Measurements from ENCODE around the gene PCNA. TPM values are rescaled to one million over a fixed set of nuclear protein-coding genes. Genes with fewer than 3 reads are reported as not detected.

The PCNA gene
- total and polyA plus RNA-seq, 2 experiments from 2014 or later = 353 to 428 TPM

GRCh38 chr20:5145365-5146098 lies 25.8 kb upstream of the PCNA start:
- peaks cover 22% of the 10 kb centered on the region for H4K20me1 ChIP-seq (replicated peaks; ENCODE audit: insufficient read depth)
- H3K27me3 Mint-ChIP-seq (ENCODE audit: insufficient read depth, low read depth, poor library complexity) = no peaks in the 10 kb centered on the region
- H3K4me1 ChIP-seq (ENCODE audit: insufficient read depth) = no peaks in the 10 kb centered on the region; the same call in 1 of the 2 replicates
- no peaks in the 10 kb centered on the region; the same call in 2 of the 3 replicates for H3K36me3 Mint-ChIP-seq (ENCODE audit: low read depth)
- no peak overlapping the region for H3K27ac ChIP-seq (ENCODE audit: low read depth)
- no peak overlapping the region for H3K27ac Mint-ChIP-seq
- ATAC-seq (no peak), DNase-seq (ENCODE audit: low spot score) (no peak)
- H3F3A ChIP-seq (replicated peaks; ENCODE audit: low read depth) = no peaks in the 10 kb centered on the region
- H3K79me2 ChIP-seq (replicated peaks; ENCODE audit: insufficient read depth) = peaks cover 88% of the 10 kb centered on the region
- H3K4me1 Mint-ChIP-seq = peaks cover 7% of the 10 kb centered on the region; the same call in 2 of the 3 replicates
- no peaks in the 10 kb centered on the region for H3K9me2 ChIP-seq (ENCODE audit: insufficient read depth)
- no peak overlapping the region for H3K4me3 ChIP-seq
- no peak overlapping the region for H3K4me2 ChIP-seq
- no peaks in the 10 kb centered on the region for H3K27me3 ChIP-seq (ENCODE audit: insufficient read depth)
- TF ChIP-seq, protein P1, sequence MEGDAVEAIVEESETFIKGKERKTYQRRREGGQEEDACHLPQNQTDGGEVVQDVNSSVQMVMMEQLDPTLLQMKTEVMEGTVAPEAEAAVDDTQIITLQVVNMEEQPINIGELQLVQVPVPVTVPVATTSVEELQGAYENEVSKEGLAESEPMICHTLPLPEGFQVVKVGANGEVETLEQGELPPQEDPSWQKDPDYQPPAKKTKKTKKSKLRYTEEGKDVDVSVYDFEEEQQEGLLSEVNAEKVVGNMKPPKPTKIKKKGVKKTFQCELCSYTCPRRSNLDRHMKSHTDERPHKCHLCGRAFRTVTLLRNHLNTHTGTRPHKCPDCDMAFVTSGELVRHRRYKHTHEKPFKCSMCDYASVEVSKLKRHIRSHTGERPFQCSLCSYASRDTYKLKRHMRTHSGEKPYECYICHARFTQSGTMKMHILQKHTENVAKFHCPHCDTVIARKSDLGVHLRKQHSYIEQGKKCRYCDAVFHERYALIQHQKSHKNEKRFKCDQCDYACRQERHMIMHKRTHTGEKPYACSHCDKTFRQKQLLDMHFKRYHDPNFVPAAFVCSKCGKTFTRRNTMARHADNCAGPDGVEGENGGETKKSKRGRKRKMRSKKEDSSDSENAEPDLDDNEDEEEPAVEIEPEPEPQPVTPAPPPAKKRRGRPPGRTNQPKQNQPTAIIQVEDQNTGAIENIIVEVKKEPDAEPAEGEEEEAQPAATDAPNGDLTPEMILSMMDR (conservative IDR thresholded peaks at IDR 0.05; ENCODE audit: low read depth in 2 of 2) = no peak
- no peak for TF ChIP-seq POLR2AphosphoS5 (IDR thresholded peaks at IDR 0.05; ENCODE audit: low read depth)
- TF ChIP-seq ZNF114 (CRISPR knock-in tag; IDR thresholded peaks at IDR 0.05) = no peak
- no peak for TF ChIP-seq REST (IDR thresholded peaks at IDR 0.05; ENCODE audit: unreplicated experiment)
- no peak for TF ChIP-seq STAT1 (IDR thresholded peaks at IDR 0.05; ENCODE audit: unreplicated experiment)
- TF ChIP-seq ZNF331 (CRISPR knock-in tag; IDR thresholded peaks at IDR 0.05; ENCODE audit: low read depth) = no peak
- no peak for TF ChIP-seq EZH2 (IDR thresholded peaks at IDR 0.05; ENCODE audit: low read depth, unreplicated experiment)
- no peak for TF ChIP-seq JUNB (IDR thresholded peaks at IDR 0.05; ENCODE audit: unreplicated experiment)
- TF ChIP-seq CREB1 (CRISPR knock-in tag; IDR thresholded peaks at IDR 0.05; ENCODE audit: low read depth) = no peak
- no peak for TF ChIP-seq ETS1 (IDR thresholded peaks at IDR 0.05)
- no peak for TF ChIP-seq ZNF462 (CRISPR knock-in tag; IDR thresholded peaks at IDR 0.05)
- TF ChIP-seq NANOG (IDR thresholded peaks at IDR 0.05; ENCODE audit: borderline replicate concordance) = no peak
- no peak for TF ChIP-seq EZH2phosphoT487 (IDR thresholded peaks at IDR 0.05; ENCODE audit: unreplicated experiment)
- H2AFZ ChIP-seq = no peak overlapping the region
- no peak overlapping the region for H3K4me3 Mint-ChIP-seq
- H3K36me3 ChIP-seq (ENCODE audit: insufficient read depth) = no peaks in the 10 kb centered on the region
- no peaks in the 10 kb centered on the region for H3K9me3 Mint-ChIP-seq
